GM18909 (cell line): ENCODE results near the gene TMC8.
"Not testable (repeated sequence)": the region's sequence is repeated elsewhere in the genome, so short reads cannot be mapped to it uniquely, and the experiment has no call there.

Experiments
- ATAC-seq: cut with Tn5 transposase; IDR thresholded peaks from one replicate; pipeline ENCODE4 v1.9.1; 2021; ENCODE audit warnings: mild to moderate bottlenecking; ENCODE audit not compliant: unreplicated experiment, poor library complexity

TMC8 gene

GRCh38 chr17:78130437-78131101, at the start of gene TMC8:
Gene TMC8 (plus strand): TSS chr17:78130771. CDS start chr17:78131589, 818 bp downstream.
- peak; percentile 22 for ATAC-seq

- ATAC-seq, result no peak
These were observed 49.0 kb upstream of the TMC8 start for GRCh38 chr17:78081551-78081950.

GRCh38 chr17:78082355-78082872, 48.2 kb upstream of the TMC8 start:
- ATAC-seq, result not testable (repeated sequence)

- ATAC-seq, result no peak
These were observed 47.6 kb upstream of the TMC8 start for GRCh38 chr17:78082988-78083387.

GRCh38 chr17:78086740-78087139, 43.8 kb upstream of the TMC8 start:
- ATAC-seq, result no peak

GRCh38 chr17:78088529-78088928, 42.0 kb upstream of the TMC8 start:
- no peak for ATAC-seq

GRCh38 chr17:78089576-78090281, 40.8 kb upstream of the TMC8 start:
- no peak for ATAC-seq

- no peak for ATAC-seq
These were observed 37.7 kb upstream of the TMC8 start for GRCh38 chr17:78092794-78093324.

- no peak for ATAC-seq
These were observed 35.5 kb upstream of the TMC8 start for GRCh38 chr17:78095035-78095434.

- ATAC-seq, result no peak
These were observed 34.5 kb upstream of the TMC8 start for GRCh38 chr17:78096093-78096492.

- no peak for ATAC-seq
These were observed 29.5 kb upstream of the TMC8 start for GRCh38 chr17:78101112-78101511.

- ATAC-seq, result no peak
These were observed 29.0 kb upstream of the TMC8 start for GRCh38 chr17:78101542-78101941.

GRCh38 chr17:78103311-78103710, 27.3 kb upstream of the TMC8 start:
- ATAC-seq, result no peak

GRCh38 chr17:78104540-78104941, 26.0 kb upstream of the TMC8 start:
- ATAC-seq, result no peak

- ATAC-seq, result no peak
These were observed 25.5 kb upstream of the TMC8 start for GRCh38 chr17:78105101-78105500.

- no peak for ATAC-seq
These were observed 25.0 kb upstream of the TMC8 start for GRCh38 chr17:78105551-78105950.

GRCh38 chr17:78106211-78106610, 24.4 kb upstream of the TMC8 start:
- ATAC-seq, result no peak

- no peak for ATAC-seq
These were observed 23.1 kb upstream of the TMC8 start for GRCh38 chr17:78107457-78107856.

- ATAC-seq, result no peak
These were observed 22.4 kb upstream of the TMC8 start for GRCh38 chr17:78107976-78108725.

- ATAC-seq, result no peak
These were observed 21.7 kb upstream of the TMC8 start for GRCh38 chr17:78108726-78109488.
